Progenitor cell of endocrine pancreas (in vitro differentiated cells): ENCODE measurements around the gene PTGES. TPM values are rescaled to one million over a fixed set of nuclear protein-coding genes. Genes with fewer than 3 reads are reported as not detected.

Experiments
- DNase-seq: peaks from one replicate; pipeline ENCODE4 v3.0.0; 2021; ENCODE audit warnings: low spot score; ENCODE audit not compliant: unreplicated experiment
- H3K27ac Mint-ChIP-seq: 2 replicates; pipeline ENCODE4 v1.8.0; 2021; ENCODE audit warnings: mild to moderate bottlenecking, moderate library complexity, mixed read lengths
- H3K27me3 Mint-ChIP-seq: 2 replicates; pipeline ENCODE4 v1.8.0; 2021; ENCODE audit warnings: mixed read lengths
- H3K36me3 Mint-ChIP-seq: 2 replicates; pipeline ENCODE4 v1.8.0; 2022; ENCODE audit warnings: mixed read lengths; ENCODE audit not compliant: insufficient read depth
- H3K4me1 Mint-ChIP-seq: 2 replicates; pipeline ENCODE4 v1.8.0; 2021; ENCODE audit warnings: low read depth, mixed read lengths
- H3K4me3 Mint-ChIP-seq: 2 replicates; pipeline ENCODE4 v1.8.0; 2021; ENCODE audit warnings: low read depth, mild to moderate bottlenecking, moderate library complexity, mixed read lengths
- H3K9me3 Mint-ChIP-seq: 2 replicates; pipeline ENCODE4 v1.8.0; 2021; ENCODE audit warnings: low read depth, mixed read lengths
- CTCF ChIP-seq: fragments of 200-600 bp; sonication (generic); IDR thresholded peaks from one replicate; pipeline ENCODE4 v1.5.0; 2021; ENCODE audit warnings: antibody characterized with exemption, mild to moderate bottlenecking; ENCODE audit not compliant: unreplicated experiment
- total RNA-seq: library from RNA; stranded (reverse); gene quantifications from 2 replicates; pipeline ENCODE4 v1.2.1, GENCODE V29; 2021

PTGES gene
- total RNA-seq, 1 donor from 2014 or later = 0.19 TPM

DNA sequence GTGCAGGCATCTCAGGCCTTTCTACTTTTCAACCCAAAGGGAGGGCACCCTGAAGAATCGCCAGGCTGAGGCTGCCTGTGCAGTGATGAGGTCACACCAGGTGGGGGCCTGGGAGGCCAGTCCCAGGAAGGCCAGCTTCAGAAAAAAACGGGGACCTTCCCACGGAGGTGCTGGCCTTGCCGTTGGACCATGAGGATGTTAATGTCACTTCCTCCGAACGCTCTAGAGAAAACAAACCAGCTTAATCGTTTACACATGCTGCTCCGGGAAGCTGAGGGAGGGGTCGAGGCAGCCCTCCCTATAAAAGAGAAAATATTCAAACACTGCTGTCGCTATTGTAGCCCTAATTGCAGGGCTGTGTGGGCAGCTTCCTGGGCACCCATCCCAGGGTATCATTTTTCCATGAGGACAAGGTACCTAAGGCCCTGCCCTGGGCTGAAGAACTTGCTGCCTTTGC is 27.0 kb downstream of the PTGES start:
- H3K27ac Mint-ChIP-seq = no peak overlapping the region
- no peak for TF ChIP-seq CTCF
- no peak overlapping the region for H3K4me3 Mint-ChIP-seq
- peaks cover 3% of the 10 kb centered on the region for H3K27me3 Mint-ChIP-seq
- no peak for DNase-seq
- no peaks in the 10 kb centered on the region for H3K9me3 Mint-ChIP-seq
- no peaks in the 10 kb centered on the region for H3K36me3 Mint-ChIP-seq
- peaks cover 1% of the 10 kb centered on the region for H3K4me1 Mint-ChIP-seq

GRCh38 chr9:129724456-129725190 is 28.2 kb downstream of the PTGES start:
- no peaks in the 10 kb centered on the region for H3K9me3 Mint-ChIP-seq
- H3K4me3 Mint-ChIP-seq = no peak overlapping the region
- no peak for DNase-seq
- H3K4me1 Mint-ChIP-seq = peaks cover 1% of the 10 kb centered on the region
- no peak overlapping the region for H3K27ac Mint-ChIP-seq
- no peak for TF ChIP-seq CTCF
- no peaks in the 10 kb centered on the region for H3K36me3 Mint-ChIP-seq
- peaks cover 3% of the 10 kb centered on the region for H3K27me3 Mint-ChIP-seq

DNA sequence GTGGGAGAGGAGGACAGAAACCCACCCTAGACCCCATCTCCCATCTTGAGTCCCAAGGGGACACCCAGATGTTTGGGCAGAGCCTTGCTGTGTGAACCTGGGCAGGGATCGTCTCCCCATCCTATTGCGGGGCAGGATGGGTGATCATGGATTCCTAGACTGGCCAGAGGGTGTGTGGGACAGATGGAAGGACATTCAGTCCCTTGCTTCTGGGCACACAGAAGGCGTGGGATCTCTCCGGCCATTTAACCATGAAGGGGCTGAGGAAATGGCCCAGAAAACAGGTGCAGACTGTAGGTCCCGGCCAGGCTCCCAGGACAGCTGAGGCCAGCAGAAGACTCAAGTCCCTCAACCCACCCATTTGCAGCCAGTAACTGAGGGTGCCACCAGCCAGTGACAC is 29.9 kb downstream of the PTGES start:
- Mint-ChIP-seq H3K9me3 (no peaks in the 10 kb centered on the region), H3K27ac (no peak overlapping the region), H3K4me3 (no peak overlapping the region), H3K36me3 (no peaks in the 10 kb centered on the region), H3K4me1 (peaks cover 1% of the 10 kb centered on the region), H3K27me3 (peaks cover 2% of the 10 kb centered on the region)
- DNase-seq = no peak
- TF ChIP-seq CTCF = no peak

GRCh38 chr9:129720865-129721545 is 31.8 kb downstream of the PTGES start:
- Mint-ChIP-seq H3K9me3 (no peaks in the 10 kb centered on the region), H3K27me3 (no peaks in the 10 kb centered on the region), H3K27ac (no peak overlapping the region), H3K4me1 (no peaks in the 10 kb centered on the region), H3K4me3 (no peak overlapping the region), H3K36me3 (no peaks in the 10 kb centered on the region)
- no peak for DNase-seq
- TF ChIP-seq CTCF = no peak

DNA sequence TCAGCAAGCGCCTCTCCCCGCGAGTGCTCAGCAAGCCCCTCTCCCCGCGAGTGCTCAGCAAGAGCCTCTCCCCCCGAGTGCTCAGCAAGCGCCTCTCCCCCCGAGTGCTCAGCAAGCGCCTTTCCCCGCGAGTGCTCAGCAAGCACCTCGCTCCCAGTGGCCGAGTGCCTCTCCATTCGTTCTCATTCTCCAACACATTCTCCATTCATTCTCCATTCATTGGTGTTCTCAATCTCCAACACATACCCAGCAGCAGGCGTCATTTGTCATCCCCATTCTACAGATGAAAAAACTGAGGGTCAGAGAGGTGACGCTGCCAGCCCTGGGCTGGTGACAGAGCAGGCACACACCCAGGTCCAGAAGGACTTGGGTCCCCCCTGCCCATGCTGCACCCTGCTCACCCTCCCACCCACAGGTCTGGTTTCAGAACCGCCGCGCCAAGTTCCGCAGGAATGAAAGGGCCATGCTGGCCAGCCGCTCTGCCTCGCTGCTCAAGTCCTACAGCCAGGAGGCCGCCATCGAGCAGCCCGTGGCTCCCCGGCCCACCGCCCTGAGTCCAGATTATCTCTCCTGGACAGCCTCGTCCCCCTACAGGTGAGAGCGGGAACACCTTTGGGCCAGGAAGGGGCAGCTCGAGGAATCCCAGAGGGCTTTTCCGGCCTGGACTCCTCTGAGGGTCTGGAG is 32.5 kb downstream of the PTGES start:
- no peaks in the 10 kb centered on the region for H3K4me1 Mint-ChIP-seq
- DNase-seq = peak; percentile 35

More for the DNA sequence above, 32.5 kb downstream of the PTGES start:
- Mint-ChIP-seq H3K4me3 (no peak overlapping the region), H3K27ac (no peak overlapping the region), H3K9me3 (no peaks in the 10 kb centered on the region), H3K36me3 (no peaks in the 10 kb centered on the region), H3K27me3 (no peaks in the 10 kb centered on the region)
- TF ChIP-seq CTCF = peak; percentile 59
